ENCODE results near the gene HIVEP1. TPM values are rescaled to one million over a fixed set of nuclear protein-coding genes. Genes with fewer than 3 reads are reported as not detected.

Gene HIVEP1
- total and polyA plus RNA-seq, 2 of the 13 experiments (the other 11 are each of a cell fraction or from before 2014, with no cell fraction given) = 7.4 to 9.9 TPM

DNA sequence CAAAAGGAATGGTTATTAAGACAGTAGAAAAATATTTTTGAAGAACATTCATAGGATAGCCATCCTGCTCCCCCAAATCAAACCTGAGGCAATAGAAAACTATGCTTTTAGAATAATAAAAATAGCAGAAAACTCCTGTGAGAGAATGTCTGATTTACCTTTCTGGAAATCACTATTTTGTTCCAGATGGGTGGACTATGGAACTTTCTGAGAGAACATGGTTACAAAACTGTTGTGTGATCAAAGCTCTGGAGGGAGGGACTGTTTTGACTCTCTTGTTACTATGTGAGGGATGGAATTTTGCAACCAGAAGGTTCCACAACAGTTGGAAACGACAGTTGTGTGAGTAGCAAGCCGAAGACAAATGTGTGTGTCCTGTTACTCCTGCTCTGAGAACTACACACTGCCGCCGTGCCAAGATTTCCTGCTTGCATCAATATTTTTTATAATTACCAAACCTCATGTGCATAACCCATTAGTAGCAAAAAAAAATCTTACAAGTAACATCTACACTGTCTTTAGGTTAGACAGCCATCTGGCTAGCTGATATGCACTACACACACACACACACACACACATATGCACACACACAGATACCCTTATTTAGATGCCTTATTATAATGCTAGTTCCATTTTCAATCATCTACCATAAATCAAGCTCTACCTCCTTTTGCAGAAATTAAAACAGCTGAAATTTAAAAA lies 11.0 kb upstream of the HIVEP1 start (continued):
- TF ChIP-seq, protein P1, sequence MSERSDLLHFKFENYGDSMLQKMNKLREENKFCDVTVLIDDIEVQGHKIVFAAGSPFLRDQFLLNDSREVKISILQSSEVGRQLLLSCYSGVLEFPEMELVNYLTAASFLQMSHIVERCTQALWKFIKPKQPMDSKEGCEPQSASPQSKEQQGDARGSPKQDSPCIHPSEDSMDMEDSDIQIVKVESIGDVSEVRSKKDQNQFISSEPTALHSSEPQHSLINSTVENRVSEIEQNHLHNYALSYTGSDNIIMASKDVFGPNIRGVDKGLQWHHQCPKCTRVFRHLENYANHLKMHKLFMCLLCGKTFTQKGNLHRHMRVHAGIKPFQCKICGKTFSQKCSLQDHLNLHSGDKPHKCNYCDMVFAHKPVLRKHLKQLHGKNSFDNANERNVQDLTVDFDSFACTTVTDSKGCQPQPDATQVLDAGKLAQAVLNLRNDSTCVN (CRISPR knock-in tag; IDR thresholded peaks at IDR 0.05; ENCODE audit: borderline replicate concordance) = peak; percentile 67; the same call in 1 of the 2 replicates
- TF ChIP-seq HHEX (CRISPR knock-in tag; IDR thresholded peaks at IDR 0.05) (no peak), RCOR2 (CRISPR knock-in tag; IDR thresholded peaks at IDR 0.05) (peak; percentile 14; the same call in 1 of the 2 replicates), TCF7 (IDR thresholded peaks at IDR 0.05; ENCODE audit: low read depth) (peak; percentile 70)

DNA sequence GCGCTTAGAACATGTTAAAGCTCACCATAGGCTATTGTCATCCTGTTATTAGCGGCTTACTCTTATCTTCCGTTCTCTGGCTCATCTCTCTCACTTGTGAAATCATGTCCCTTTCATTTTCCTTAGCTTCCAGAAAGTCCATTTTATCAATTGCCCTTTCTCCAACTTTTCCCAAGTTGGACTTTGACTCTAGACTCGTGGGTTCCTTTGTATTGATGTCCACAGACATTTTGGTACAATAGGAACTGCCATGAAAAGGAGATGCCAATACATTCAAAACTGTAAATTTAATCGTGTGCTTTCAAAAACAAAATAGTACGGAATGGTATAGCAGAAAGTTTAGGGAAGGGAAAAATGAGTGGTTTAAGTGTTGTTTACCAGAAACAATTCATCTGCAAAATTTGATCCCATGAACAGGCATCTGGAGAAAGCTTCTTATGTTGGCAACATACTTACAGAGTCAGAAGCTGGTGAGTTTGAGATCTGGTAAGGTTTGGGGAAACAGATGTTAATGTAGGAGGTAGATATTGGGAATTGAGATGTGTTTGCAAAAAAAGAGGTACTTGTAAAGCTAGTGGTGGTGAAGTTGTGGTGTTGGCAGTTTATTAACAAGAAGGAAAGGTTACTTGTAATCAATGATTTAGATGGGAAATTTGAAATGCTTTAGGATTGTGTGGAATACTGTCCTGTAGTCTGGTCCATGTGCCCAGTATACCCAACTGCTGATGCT lies 10.2 kb upstream of the HIVEP1 start:
- no peaks in the 10 kb centered on the region for H3K9me3 ChIP-seq (ENCODE audit: low read length)
- peak overlapping the region in 2 of 3 experiments; percentile 32 to 52; a peak in 3 of 6 replicates for H3K4me3 ChIP-seq (replicated peaks in 1 of 3; ENCODE audit: insufficient read depth in 1 of 3, low read depth in 2 of 3, low read length in 3 of 3)
- in situ Hi-C loops (cut with HindIII; ENCODE audit: extremely low pct_ligation_motif_present, low pct_unique_long_range_greater_than_20kb) (no loop called here), intact Hi-C loops (cut with micrococcal nuclease; ENCODE audit: unreplicated experiment) (no loop called here)
- WGBS (ENCODE audit: low lambda C conversion rate) = 10% methylated on average over 6 of the region's 6 CpGs
- H3K79me2 ChIP-seq (ENCODE audit: insufficient read depth, low read length) = no peaks in the 10 kb centered on the region
- no peaks in the 10 kb centered on the region for H4K20me1 ChIP-seq (ENCODE audit: insufficient read depth, low read length)
- FAIRE-seq (peak; percentile 61), ATAC-seq (peak; percentile 75), DNase-seq (ENCODE audit: low spot score) (peak; percentile 70)
- peak overlapping the region; percentile 15 for H2AFZ ChIP-seq (ENCODE audit: low read length)
- peak overlapping the region; percentile 62 for H3K9ac ChIP-seq (ENCODE audit: insufficient read depth, low read depth, low read length)
- peak overlapping the region; percentile 82 for H3K4me2 ChIP-seq (ENCODE audit: low read depth, low read length)
- peaks cover 33% of the 10 kb centered on the region for H3K4me1 ChIP-seq (ENCODE audit: insufficient read depth, low read length)
- peak overlapping the region; percentile 60 for H3K27ac ChIP-seq (ENCODE audit: extremely low read length, insufficient read depth, low read length)
- no peaks in the 10 kb centered on the region for H3K36me3 ChIP-seq (replicated peaks in 1 of 2; ENCODE audit: control insufficient read depth in 1 of 2, insufficient read depth in 2 of 2, low read length in 2 of 2)
- ChIA-PET POLR2A (interaction anchor here (1.5 to 1.6 kb wide), 2 partner anchors 8 to 11 kb away, joined by 6 to 10 read pairs; no protein-coding TSS in a partner anchor), CTCF (ENCODE audit: low intra/inter-chr PET ratio, low total read pairs) (no interaction called here)
- BruUV-seq (replicated peaks) = no TSS peak
- no peaks in the 10 kb centered on the region for H3K27me3 ChIP-seq (ENCODE audit: control insufficient read depth in 1 of 2, insufficient read depth in 2 of 2, low read length in 2 of 2)
- TF ChIP-seq RORA (CRISPR knock-in tag; IDR thresholded peaks at IDR 0.05) (no peak), PAWR (CRISPR knock-in tag; IDR thresholded peaks at IDR 0.05; ENCODE audit: borderline replicate concordance) (no peak), ZNF382 (CRISPR knock-in tag; IDR thresholded peaks at IDR 0.05; ENCODE audit: borderline replicate concordance) (no peak), NKX3-1 (CRISPR knock-in tag; IDR thresholded peaks at IDR 0.05) (no peak), ASH2L (IDR thresholded peaks at IDR 0.05; ENCODE audit: insufficient read length, low read depth, low read length) (peak; percentile 70), ZNF570 (CRISPR knock-in tag; IDR thresholded peaks at IDR 0.05; ENCODE audit: borderline replicate concordance) (no peak), CBX1 (IDR thresholded peaks at IDR 0.05; ENCODE audit: low read depth) (no peak), FOXC1 (CRISPR knock-in tag; IDR thresholded peaks at IDR 0.05; ENCODE audit: borderline replicate concordance) (no peak), ZNF878 (CRISPR knock-in tag; IDR thresholded peaks at IDR 0.05) (no peak), ZNF790 (CRISPR knock-in tag; IDR thresholded peaks at IDR 0.05; ENCODE audit: borderline replicate concordance) (no peak), HNF4G (IDR thresholded peaks at IDR 0.05; ENCODE audit: borderline replicate concordance, low read depth, low read length) (0 out of 2 replicates have a peak, but pooled peaks have one; percentile 34), HNF4G (CRISPR knock-in tag; IDR thresholded peaks at IDR 0.05; ENCODE audit: borderline replicate concordance, low read depth) (no peak), SOX5 (CRISPR knock-in tag; IDR thresholded peaks at IDR 0.05; ENCODE audit: borderline replicate concordance) (peak; percentile 76)
- TF ChIP-seq, protein P2, sequence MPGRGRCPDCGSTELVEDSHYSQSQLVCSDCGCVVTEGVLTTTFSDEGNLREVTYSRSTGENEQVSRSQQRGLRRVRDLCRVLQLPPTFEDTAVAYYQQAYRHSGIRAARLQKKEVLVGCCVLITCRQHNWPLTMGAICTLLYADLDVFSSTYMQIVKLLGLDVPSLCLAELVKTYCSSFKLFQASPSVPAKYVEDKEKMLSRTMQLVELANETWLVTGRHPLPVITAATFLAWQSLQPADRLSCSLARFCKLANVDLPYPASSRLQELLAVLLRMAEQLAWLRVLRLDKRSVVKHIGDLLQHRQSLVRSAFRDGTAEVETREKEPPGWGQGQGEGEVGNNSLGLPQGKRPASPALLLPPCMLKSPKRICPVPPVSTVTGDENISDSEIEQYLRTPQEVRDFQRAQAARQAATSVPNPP (CRISPR knock-in tag; IDR thresholded peaks at IDR 0.05) = no peak
- TF ChIP-seq, protein P3, sequence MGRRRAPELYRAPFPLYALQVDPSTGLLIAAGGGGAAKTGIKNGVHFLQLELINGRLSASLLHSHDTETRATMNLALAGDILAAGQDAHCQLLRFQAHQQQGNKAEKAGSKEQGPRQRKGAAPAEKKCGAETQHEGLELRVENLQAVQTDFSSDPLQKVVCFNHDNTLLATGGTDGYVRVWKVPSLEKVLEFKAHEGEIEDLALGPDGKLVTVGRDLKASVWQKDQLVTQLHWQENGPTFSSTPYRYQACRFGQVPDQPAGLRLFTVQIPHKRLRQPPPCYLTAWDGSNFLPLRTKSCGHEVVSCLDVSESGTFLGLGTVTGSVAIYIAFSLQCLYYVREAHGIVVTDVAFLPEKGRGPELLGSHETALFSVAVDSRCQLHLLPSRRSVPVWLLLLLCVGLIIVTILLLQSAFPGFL (CRISPR knock-in tag; IDR thresholded peaks at IDR 0.05) = no peak

Measured in HepG2 (cell line).